ENCODE measurements around the gene DAP3.
"Not testable (repeated sequence)": the region's sequence is repeated elsewhere in the genome, so short reads cannot be mapped to it uniquely, and the experiment has no call there.

The DAP3 gene

GRCh38 chr1:155725142-155725541 is 36.3 kb downstream of the DAP3 start:
- no peak for DNase-seq

GRCh38 chr1:155729031-155729898 is 40.4 kb downstream of the DAP3 start:
- peak; percentile 29 for DNase-seq

GRCh38 chr1:155740995-155741394 is 52.1 kb downstream of the DAP3 start:
- no peak for DNase-seq

- no peak for DNase-seq
These were observed 53.0 kb downstream of the DAP3 start for GRCh38 chr1:155741908-155742307.

- no peak for DNase-seq
These were observed 55.9 kb downstream of the DAP3 start for GRCh38 chr1:155744711-155745283.

GRCh38 chr1:155745284-155746228 is 56.7 kb downstream of the DAP3 start:
- DNase-seq: peak; percentile 92

- not testable (repeated sequence) for DNase-seq
These were observed 58.7 kb downstream of the DAP3 start for GRCh38 chr1:155747586-155747985.

GRCh38 chr1:155748141-155748540 is 59.2 kb downstream of the DAP3 start:
- DNase-seq: not testable (repeated sequence)

GRCh38 chr1:155759017-155759416 is 70.1 kb downstream of the DAP3 start:
- DNase-seq: not testable (repeated sequence)

GRCh38 chr1:155759966-155760630 is 71.2 kb downstream of the DAP3 start:
- DNase-seq: no peak

GRCh38 chr1:155760751-155761475 is 72.0 kb downstream of the DAP3 start:
- no peak for DNase-seq

- no peak for DNase-seq
These were observed 73.0 kb downstream of the DAP3 start for GRCh38 chr1:155761736-155762405.

GRCh38 chr1:155763090-155763815 is 74.4 kb downstream of the DAP3 start:
- not testable (repeated sequence) for DNase-seq

- not testable (repeated sequence) for DNase-seq
These were observed 75.1 kb downstream of the DAP3 start for GRCh38 chr1:155763989-155764388.

GRCh38 chr1:155767399-155767989 is 78.6 kb downstream of the DAP3 start:
- DNase-seq: not testable (repeated sequence)

GRCh38 chr1:155769257-155769656 is 80.4 kb downstream of the DAP3 start:
- no peak for DNase-seq

GRCh38 chr1:155773221-155773620 is 84.3 kb downstream of the DAP3 start:
- no peak for DNase-seq

GRCh38 chr1:155776414-155776813 is 87.5 kb downstream of the DAP3 start:
- DNase-seq: no peak

- DNase-seq: no peak
These were observed 88.7 kb downstream of the DAP3 start for GRCh38 chr1:155777582-155777981.
